MM.1S (cell line): Measurements from ENCODE around the gene RNF150.

Source experiments
- DNase-seq: peaks from one replicate; pipeline ENCODE4 v3.0.0-alpha.2; 2015
- H2AFZ ChIP-seq: fragments of 300-600 bp; sonication (generic); 2 replicates; pipeline ENCODE4 v1.6.0; 2016; ENCODE audit warnings: antibody characterized with exemption, low read length
- H3F3A ChIP-seq: fragments of 300-600 bp; sonication (generic); 2 replicates; pipeline ENCODE4 v1.6.1; 2016; ENCODE audit warnings: mild to moderate bottlenecking, antibody characterized with exemption, low read length, moderate library complexity, mixed read lengths; ENCODE audit not compliant: insufficient read depth
- H3K27ac ChIP-seq: fragments of 300-600 bp; sonication (generic); 2 replicates; pipeline ENCODE4 v1.5.1; 2016; ENCODE audit warnings: mild to moderate bottlenecking, low read length
- H3K27me3 ChIP-seq: fragments of 300-600 bp; sonication (generic); replicated peaks from 2 replicates; pipeline ENCODE4 v1.6.0; 2016; ENCODE audit warnings: low read length; ENCODE audit not compliant: insufficient read depth
- H3K36me3 ChIP-seq: fragments of 300-600 bp; sonication (generic); replicated peaks from 2 replicates; pipeline ENCODE4 v1.6.1; 2016; ENCODE audit warnings: mild to moderate bottlenecking, low read length, mixed read lengths; ENCODE audit not compliant: insufficient read depth
- H3K4me1 ChIP-seq: fragments of 300-600 bp; sonication (generic); 2 replicates; pipeline ENCODE4 v1.6.1; 2016; ENCODE audit warnings: low read length, mixed read lengths
- H3K4me2 ChIP-seq: fragments of 300-600 bp; sonication (generic); 2 replicates; pipeline ENCODE4 v1.6.0; 2016; ENCODE audit warnings: low read depth, low read length
- H3K4me3 ChIP-seq: fragments of 300-600 bp; sonication (generic); 2 replicates; pipeline ENCODE4 v1.5.1; 2016; ENCODE audit warnings: low read length, mixed read lengths
- H3K79me2 ChIP-seq: fragments of 300-600 bp; sonication (generic); 2 replicates; pipeline ENCODE4 v1.6.1; 2016; ENCODE audit warnings: mixed run types, low read length, mixed read lengths
- H3K9ac ChIP-seq: fragments of 300-600 bp; sonication (generic); 2 replicates; pipeline ENCODE4 v1.6.1; 2016; ENCODE audit warnings: low read length, mixed read lengths
- H3K9me2 ChIP-seq: fragments of 300-600 bp; sonication (generic); replicated peaks from 2 replicates; pipeline ENCODE4 v1.6.1; 2016; ENCODE audit warnings: mild to moderate bottlenecking, low read length, mixed read lengths; ENCODE audit not compliant: insufficient read depth
- H3K9me3 ChIP-seq: fragments of 300-600 bp; sonication (generic); replicated peaks from 2 replicates; pipeline ENCODE4 v1.6.1; 2016; ENCODE audit warnings: mild to moderate bottlenecking, low read length, mixed read lengths; ENCODE audit not compliant: insufficient read depth
- H4K20me1 ChIP-seq: fragments of 300-600 bp; sonication (generic); 2 replicates; pipeline ENCODE4 v1.6.1; 2016; ENCODE audit warnings: mild to moderate bottlenecking, low read length, moderate library complexity, mixed read lengths; ENCODE audit not compliant: insufficient read depth
- CTCF ChIP-seq: fragments of 300-600 bp; sonication (generic); IDR thresholded peaks from 2 replicates; pipeline ENCODE4 v1.5.1; 2016; ENCODE audit warnings: antibody characterized with exemption, low read length, mixed read lengths
- EZH2 ChIP-seq: fragments of 300-600 bp; sonication (generic); optimal IDR thresholded peaks from 2 replicates; pipeline ENCODE3; 2017; ENCODE audit warnings: low read depth, mild to moderate bottlenecking, antibody characterized with exemption, low read length, mixed read lengths
- EZH2phosphoT487 ChIP-seq: fragments of 300-600 bp; sonication (generic); IDR thresholded peaks from 2 replicates; pipeline ENCODE4 v1.6.1; 2018; ENCODE audit warnings: antibody characterized with exemption, low read length

Gene RNF150

GRCh38 chr4:140871368-140871767, 261.9 kb downstream of the RNF150 start:
- no peaks in the 10 kb centered on the region for H3K9me3 ChIP-seq
- TF ChIP-seq EZH2phosphoT487 (no peak), EZH2 (no peak), CTCF (no peak)
- no peak overlapping the region for H3K4me2 ChIP-seq
- H3K4me1 ChIP-seq = no peaks in the 10 kb centered on the region
- no peak overlapping the region for H3K27ac ChIP-seq
- no peaks in the 10 kb centered on the region for H3K36me3 ChIP-seq
- H3K79me2 ChIP-seq = no peaks in the 10 kb centered on the region
- H4K20me1 ChIP-seq = no peaks in the 10 kb centered on the region
- H3K27me3 ChIP-seq = no peaks in the 10 kb centered on the region
- no peak for DNase-seq
- no peaks in the 10 kb centered on the region for H3K9me2 ChIP-seq
- H3F3A ChIP-seq = no peaks in the 10 kb centered on the region
- H3K9ac ChIP-seq = no peak overlapping the region
- no peak overlapping the region for H2AFZ ChIP-seq
- no peak overlapping the region for H3K4me3 ChIP-seq

- H3K9ac ChIP-seq = no peak overlapping the region
- H3K27ac ChIP-seq = no peak overlapping the region
- H3K27me3 ChIP-seq = no peaks in the 10 kb centered on the region
- H3K79me2 ChIP-seq = no peaks in the 10 kb centered on the region
- no peak overlapping the region for H2AFZ ChIP-seq
- H3K4me3 ChIP-seq = no peak overlapping the region
- no peak overlapping the region for H3K4me2 ChIP-seq
- H4K20me1 ChIP-seq = no peaks in the 10 kb centered on the region
- no peak for DNase-seq
- no peaks in the 10 kb centered on the region for H3K9me2 ChIP-seq
- no peaks in the 10 kb centered on the region for H3K9me3 ChIP-seq
- H3F3A ChIP-seq = no peaks in the 10 kb centered on the region
- no peak for TF ChIP-seq EZH2
- TF ChIP-seq CTCF = no peak
- no peak for TF ChIP-seq EZH2phosphoT487
- H3K36me3 ChIP-seq = no peaks in the 10 kb centered on the region
- no peaks in the 10 kb centered on the region for H3K4me1 ChIP-seq
Measured at GRCh38 chr4:140870427-140870826, 262.8 kb downstream of the RNF150 start.

- no peak overlapping the region for H3K27ac ChIP-seq
- H3K9me2 ChIP-seq = no peaks in the 10 kb centered on the region
- H3K4me3 ChIP-seq = no peak overlapping the region
- no peak for DNase-seq
- no peaks in the 10 kb centered on the region for H3F3A ChIP-seq
- H3K36me3 ChIP-seq = no peaks in the 10 kb centered on the region
- no peaks in the 10 kb centered on the region for H3K79me2 ChIP-seq
- no peaks in the 10 kb centered on the region for H4K20me1 ChIP-seq
- no peak overlapping the region for H3K9ac ChIP-seq
- no peaks in the 10 kb centered on the region for H3K4me1 ChIP-seq
- H3K27me3 ChIP-seq = no peaks in the 10 kb centered on the region
- no peak overlapping the region for H3K4me2 ChIP-seq
- TF ChIP-seq EZH2phosphoT487 (no peak), CTCF (no peak), EZH2 (no peak)
- H2AFZ ChIP-seq = no peak overlapping the region
- no peaks in the 10 kb centered on the region for H3K9me3 ChIP-seq
Measured at GRCh38 chr4:140869446-140869845, 263.8 kb downstream of the RNF150 start.

GRCh38 chr4:140867356-140867755, 265.9 kb downstream of the RNF150 start:
- no peak for DNase-seq
- H2AFZ ChIP-seq = no peak overlapping the region
- no peaks in the 10 kb centered on the region for H3K9me2 ChIP-seq
- no peak overlapping the region for H3K9ac ChIP-seq
- no peak for TF ChIP-seq CTCF
- no peak for TF ChIP-seq EZH2
- no peak for TF ChIP-seq EZH2phosphoT487
- H3K9me3 ChIP-seq = no peaks in the 10 kb centered on the region
- no peak overlapping the region for H3K4me2 ChIP-seq
- H3K27me3 ChIP-seq = no peaks in the 10 kb centered on the region
- H3K27ac ChIP-seq = no peak overlapping the region
- H3K79me2 ChIP-seq = no peaks in the 10 kb centered on the region
- H4K20me1 ChIP-seq = no peaks in the 10 kb centered on the region
- H3K4me3 ChIP-seq = no peak overlapping the region
- H3K36me3 ChIP-seq = no peaks in the 10 kb centered on the region
- no peaks in the 10 kb centered on the region for H3F3A ChIP-seq
- H3K4me1 ChIP-seq = peaks cover 12% of the 10 kb centered on the region; the same call in 1 of the 2 replicates
